Colonic mucosa (tissue), 4 donors: ENCODE data around the gene B4GALT2. TPM values are rescaled to one million over a fixed set of nuclear protein-coding genes. Genes with fewer than 3 reads are reported as not detected.
A peak's percentile ranks its signal among the peaks of the same experiment; 100 is the strongest.

ENCODE experiments used
- DNase-seq: peaks from one replicate; pipeline ENCODE4 v3.0.0-alpha.2; 2020
- H3K27ac ChIP-seq: fragments of 200-600 bp; one replicate; pipeline ENCODE4 v1.8.0; 2021
- H3K27me3 ChIP-seq: fragments of 200-600 bp; one replicate; pipeline ENCODE4 v1.8.0; 2021
- H3K36me3 ChIP-seq: fragments of 200-600 bp; one replicate; pipeline ENCODE4 v1.8.0; 2021
- H3K4me1 ChIP-seq: fragments of 200-600 bp; one replicate; pipeline ENCODE4 v1.8.0; 2021; ENCODE audit warnings: mild to moderate bottlenecking
- H3K4me3 ChIP-seq: fragments of 200-600 bp; one replicate; pipeline ENCODE4 v1.8.0; 2021
- H3K9ac ChIP-seq, 2 donors: one replicate each; pipeline ENCODE4 v1.7.0; 2013; ENCODE audit warnings: control low read depth in 2 of 2, low read depth in 2 of 2, low read length in 2 of 2
- H3K9me3 ChIP-seq: fragments of 200-600 bp; one replicate; pipeline ENCODE4 v1.8.0; 2021
- intact Hi-C: fragments of 100-400 bp; cut with DNase I; formaldehyde crosslinking; loops from one replicate; pipeline ENCODE4 v1.14.1; 2022
- total RNA-seq, 2 donors: library from RNA; stranded (reverse); fragmentation: NEBNext Ultra II Directional in 1 of 2; extraction: Animal tissue kit (Norgen Biotek cat#: 25700) in 1 of 2; gene quantifications; one replicate each; pipeline ENCODE4 v1.2.1, GENCODE V29; 2021
- TF ChIP-seq, protein P1 (sequence below): fragments of 200-600 bp; IDR thresholded peaks from one replicate; pipeline ENCODE4 v1.8.0; 2022; ENCODE audit warnings: antibody characterized with exemption, mild to moderate bottlenecking
- donor health status: healthy.
- donor health status: DM: no; HTN: no; CAD: no.
- donor health status: DM: no; HTN: no; CAD: no.

B4GALT2 gene, protein sequence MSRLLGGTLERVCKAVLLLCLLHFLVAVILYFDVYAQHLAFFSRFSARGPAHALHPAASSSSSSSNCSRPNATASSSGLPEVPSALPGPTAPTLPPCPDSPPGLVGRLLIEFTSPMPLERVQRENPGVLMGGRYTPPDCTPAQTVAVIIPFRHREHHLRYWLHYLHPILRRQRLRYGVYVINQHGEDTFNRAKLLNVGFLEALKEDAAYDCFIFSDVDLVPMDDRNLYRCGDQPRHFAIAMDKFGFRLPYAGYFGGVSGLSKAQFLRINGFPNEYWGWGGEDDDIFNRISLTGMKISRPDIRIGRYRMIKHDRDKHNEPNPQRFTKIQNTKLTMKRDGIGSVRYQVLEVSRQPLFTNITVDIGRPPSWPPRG
- 10 to 100 TPM; 26.6 to 38.5 TPM for total RNA-seq

DNA sequence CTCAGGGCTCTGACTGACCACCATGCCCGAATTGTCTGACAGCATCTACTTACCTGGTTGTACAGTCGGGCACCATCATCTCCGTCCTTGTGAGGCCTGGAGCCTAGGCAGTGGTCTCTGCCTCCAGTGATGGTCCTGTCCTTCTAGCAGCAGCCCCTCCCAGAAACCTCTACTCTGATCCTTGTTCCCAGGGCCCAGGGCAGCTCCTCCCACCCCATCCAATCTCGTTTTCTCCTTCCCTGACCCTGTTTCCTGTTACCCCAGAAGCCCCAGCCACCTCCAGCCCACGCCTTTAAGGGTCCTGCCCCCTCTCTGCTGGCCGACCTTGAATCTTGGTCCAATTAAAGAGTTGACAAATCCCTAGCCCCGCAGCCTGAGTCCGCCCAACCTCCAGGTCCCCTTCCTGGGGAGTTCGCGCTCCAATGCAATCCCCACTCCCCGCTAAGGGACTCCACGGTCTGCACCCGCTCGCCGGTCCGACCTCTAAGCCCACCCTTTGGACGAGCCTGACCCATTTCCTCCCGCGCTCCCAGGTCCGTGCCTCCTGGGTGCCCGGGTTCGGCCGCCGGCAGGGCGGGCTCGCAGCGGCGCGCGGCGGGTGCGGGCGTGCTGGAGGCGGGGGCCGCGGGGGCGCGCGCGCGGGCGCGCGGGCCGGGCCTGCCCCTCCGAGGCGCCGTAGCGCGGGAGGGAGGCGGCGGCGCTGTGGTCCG, at the start of gene B4GALT2:
B4GALT2 (plus strand) TSS at position 660 of the 710 bp plus-strand sequence. CDS start 1,951 bp downstream, outside the sequence.
- peaks cover 31% of the 10 kb centered on the region for H3K4me1 ChIP-seq
- peak within 1 kb of the TSS; percentile 53 for H3K27ac ChIP-seq
- intact Hi-C loops: no loop called here
- no peaks in the 10 kb centered on the region for H3K36me3 ChIP-seq
- DNase-seq: peak; percentile 54
- no peaks in the 10 kb centered on the region for H3K27me3 ChIP-seq
- peak within 1 kb of the TSS; percentile 72 for H3K4me3 ChIP-seq
- TF ChIP-seq, protein P1, sequence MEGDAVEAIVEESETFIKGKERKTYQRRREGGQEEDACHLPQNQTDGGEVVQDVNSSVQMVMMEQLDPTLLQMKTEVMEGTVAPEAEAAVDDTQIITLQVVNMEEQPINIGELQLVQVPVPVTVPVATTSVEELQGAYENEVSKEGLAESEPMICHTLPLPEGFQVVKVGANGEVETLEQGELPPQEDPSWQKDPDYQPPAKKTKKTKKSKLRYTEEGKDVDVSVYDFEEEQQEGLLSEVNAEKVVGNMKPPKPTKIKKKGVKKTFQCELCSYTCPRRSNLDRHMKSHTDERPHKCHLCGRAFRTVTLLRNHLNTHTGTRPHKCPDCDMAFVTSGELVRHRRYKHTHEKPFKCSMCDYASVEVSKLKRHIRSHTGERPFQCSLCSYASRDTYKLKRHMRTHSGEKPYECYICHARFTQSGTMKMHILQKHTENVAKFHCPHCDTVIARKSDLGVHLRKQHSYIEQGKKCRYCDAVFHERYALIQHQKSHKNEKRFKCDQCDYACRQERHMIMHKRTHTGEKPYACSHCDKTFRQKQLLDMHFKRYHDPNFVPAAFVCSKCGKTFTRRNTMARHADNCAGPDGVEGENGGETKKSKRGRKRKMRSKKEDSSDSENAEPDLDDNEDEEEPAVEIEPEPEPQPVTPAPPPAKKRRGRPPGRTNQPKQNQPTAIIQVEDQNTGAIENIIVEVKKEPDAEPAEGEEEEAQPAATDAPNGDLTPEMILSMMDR: no peak
- no peaks in the 10 kb centered on the region for H3K9me3 ChIP-seq
- H3K9ac ChIP-seq: peak within 1 kb of the TSS; percentile 76 to 87

DNA sequence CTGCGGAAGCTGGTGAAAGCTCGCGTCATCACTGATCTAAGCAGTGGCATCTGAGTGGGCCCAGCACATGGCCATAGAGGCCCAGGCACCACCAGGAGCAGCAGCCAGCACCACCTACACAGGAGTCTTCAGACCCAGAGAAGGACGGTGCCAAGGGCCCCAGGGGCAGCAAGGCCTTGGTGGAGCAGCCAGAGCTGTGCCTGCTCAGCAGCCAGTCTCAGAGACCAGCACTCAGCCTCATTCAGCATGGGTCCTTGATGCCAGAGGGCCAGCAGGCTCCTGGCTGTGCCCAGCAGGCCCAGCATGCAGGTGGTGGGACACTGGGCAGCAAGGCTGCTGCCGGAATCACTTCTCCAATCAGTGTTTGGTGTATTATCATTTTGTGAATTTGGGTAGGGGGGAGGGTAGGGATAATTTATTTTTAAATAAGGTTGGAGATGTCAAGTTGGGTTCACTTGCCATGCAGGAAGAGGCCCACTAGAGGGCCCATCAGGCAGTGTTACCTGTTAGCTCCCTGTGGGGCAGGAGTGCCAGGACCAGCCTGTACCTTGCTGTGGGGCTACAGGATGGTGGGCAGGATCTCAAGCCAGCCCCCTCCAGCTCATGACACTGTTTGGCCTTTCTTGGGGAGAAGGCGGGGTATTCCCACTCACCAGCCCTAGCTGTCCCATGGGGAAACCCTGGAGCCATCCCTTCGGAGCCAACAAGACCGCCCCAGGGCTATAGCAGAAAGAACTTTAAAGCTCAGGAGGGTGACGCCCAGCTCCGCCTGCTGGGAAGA, 48.7 kb upstream of the B4GALT2 start:
- Histone ChIP-seq H3K4me3 (no peak overlapping the region), H3K4me1 (peaks cover 12% of the 10 kb centered on the region), H3K27ac (no peak overlapping the region), H3K9me3 (no peaks in the 10 kb centered on the region), H3K27me3 (peaks cover 5% of the 10 kb centered on the region), H3K36me3 (no peaks in the 10 kb centered on the region), H3K9ac (no peak overlapping the region)
- TF ChIP-seq, protein P1: peak; percentile 38
- no peak for DNase-seq
- intact Hi-C loops: loop anchor here (10.0 kb wide), 2 partner anchors 114 to 396 kb away; partner anchors contain the start of gene PTPRF

DNA sequence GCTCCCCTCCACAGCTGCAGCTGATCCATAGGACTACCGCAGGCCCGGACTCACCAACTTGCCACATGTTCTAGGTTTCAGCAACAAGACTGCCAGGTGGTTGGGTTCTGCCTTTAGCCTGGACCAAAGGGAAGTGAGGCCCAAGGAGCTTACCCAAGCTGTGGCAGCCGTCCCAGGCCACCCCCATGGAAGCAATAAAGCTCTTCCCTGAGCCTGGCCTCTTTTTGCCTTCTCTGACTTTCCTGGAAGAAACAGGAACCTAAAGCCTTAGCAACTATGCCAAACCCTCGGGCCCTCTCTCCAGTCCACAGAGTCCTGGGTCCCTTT, 48.1 kb upstream of the B4GALT2 start:
- peaks cover 14% of the 10 kb centered on the region for H3K4me1 ChIP-seq
- intact Hi-C loops: loop anchor here (10.0 kb wide), 2 partner anchors 114 to 396 kb away; partner anchors contain the start of gene PTPRF
- no peak overlapping the region for H3K9ac ChIP-seq
- no peaks in the 10 kb centered on the region for H3K36me3 ChIP-seq
- no peak overlapping the region for H3K27ac ChIP-seq
- DNase-seq: no peak
- peaks cover 5% of the 10 kb centered on the region for H3K27me3 ChIP-seq
- TF ChIP-seq, protein P1: no peak
- H3K9me3 ChIP-seq: no peaks in the 10 kb centered on the region
- H3K4me3 ChIP-seq: no peak overlapping the region

DNA sequence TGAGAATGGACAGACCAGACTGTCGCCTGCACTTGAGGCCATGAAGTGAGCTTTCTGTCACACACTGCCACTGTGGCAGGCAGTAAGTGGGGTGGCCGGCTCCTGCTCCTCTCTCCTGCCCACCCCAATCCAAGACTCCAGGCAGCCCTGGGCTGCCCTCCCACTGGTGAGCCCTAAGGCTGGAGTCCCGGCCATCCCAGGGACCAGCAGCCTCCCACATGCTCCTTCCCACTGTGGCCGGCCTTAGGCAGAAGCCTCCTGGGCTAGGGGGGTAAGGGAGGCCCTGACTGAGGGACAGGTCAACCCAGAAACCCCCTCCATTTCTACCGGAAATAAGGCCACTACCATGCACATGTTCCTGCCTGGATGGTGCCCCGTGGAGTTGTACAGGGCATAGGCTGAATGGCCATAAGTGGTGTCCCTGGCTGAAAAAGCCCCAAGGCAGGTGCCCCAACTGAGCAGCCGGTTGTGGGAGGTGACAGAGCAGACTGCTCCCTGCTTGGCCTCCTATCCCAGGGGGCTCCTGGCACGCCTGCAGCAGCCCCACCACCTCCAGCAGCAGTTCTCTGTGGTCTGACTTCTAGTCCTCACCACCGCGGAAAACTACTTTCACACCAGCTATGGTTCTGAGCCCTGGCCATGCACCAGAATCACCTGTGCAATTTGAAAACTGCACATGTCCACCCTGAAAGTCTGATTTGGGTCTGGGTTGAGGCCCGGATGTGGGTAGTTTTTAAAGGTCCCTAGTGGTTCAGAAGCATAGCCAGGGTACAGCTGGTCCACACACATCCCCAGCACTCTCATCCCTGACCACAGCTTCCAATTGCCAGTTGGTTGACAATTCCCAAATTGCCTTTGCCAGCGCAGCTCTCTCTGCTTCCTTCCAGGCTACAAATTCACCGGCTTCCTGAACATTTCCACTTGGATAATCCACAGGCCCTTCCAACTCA, 47.0 kb upstream of the B4GALT2 start:
- Histone ChIP-seq H3K4me3 (no peak overlapping the region), H3K4me1 (peaks cover 17% of the 10 kb centered on the region), H3K27ac (no peak overlapping the region), H3K9ac (no peak overlapping the region), H3K27me3 (peaks cover 5% of the 10 kb centered on the region), H3K36me3 (no peaks in the 10 kb centered on the region), H3K9me3 (no peaks in the 10 kb centered on the region)
- TF ChIP-seq, protein P1: no peak
- DNase-seq: no peak
- intact Hi-C loops: loop anchor here (10.0 kb wide), 2 partner anchors 113 to 397 kb away; partner anchors contain the start of gene PTPRF
